Esophagus muscularis mucosa (tissue), 4 donors: ENCODE data around the gene NPHP1. TPM values are rescaled to one million over a fixed set of nuclear protein-coding genes. Genes with fewer than 3 reads are reported as not detected.

ENCODE experiments used
- DNase-seq: peaks from one replicate; pipeline ENCODE4 v3.0.0-alpha.2; 2017; ENCODE audit errors: extremely low spot score
- H3K27ac ChIP-seq, 4 donors: fragments of 200-600 bp; sonication (generic); replicated peaks in 1 of 4; 1 replicate in 3 of 4; 2 replicates in 1 of 4; pipeline ENCODE4 v1.5.1; 2016 to 2019; ENCODE audit warnings: mild to moderate bottlenecking in 1 of 4
- H3K27me3 ChIP-seq, 4 donors: fragments of 200-600 bp; sonication (generic); one replicate each; pipeline versions ENCODE4 v1.5.1 to v1.6.0; 2016 to 2019
- H3K36me3 ChIP-seq, 4 donors: fragments of 200-600 bp; sonication (generic); one replicate each; pipeline ENCODE4 v1.5.1; 2016 to 2019
- H3K4me1 ChIP-seq, 4 donors: fragments of 200-600 bp; sonication (generic); one replicate each; pipeline ENCODE4 v1.5.1; 2016 to 2019
- H3K4me3 ChIP-seq, 4 donors: fragments of 200-600 bp; sonication (generic); 1 replicate in 2 of 4; 2 replicates in 2 of 4; pipeline ENCODE4 v1.5.1; 2016 to 2019; ENCODE audit warnings: mild to moderate bottlenecking in 4 of 4, moderate library complexity in 1 of 4
- H3K9me3 ChIP-seq, 4 donors: fragments of 200-600 bp; sonication (generic); 1 replicate in 3 of 4; 2 replicates in 1 of 4; pipeline ENCODE4 v1.5.1; 2016 to 2019
- EP300 ChIP-seq: sonication (generic); formaldehyde crosslinking; IDR thresholded peaks from one replicate; pipeline ENCODE4 v1.6.1; 2017; ENCODE audit warnings: antibody characterized with exemption
- POLR2A ChIP-seq: fragments of 450-650 bp; IDR thresholded peaks from one replicate; pipeline ENCODE4 v1.6.1; 2017; ENCODE audit warnings: antibody characterized with exemption, moderate library complexity, mild to moderate bottlenecking, low read depth
- POLR2AphosphoS5 ChIP-seq, 2 donors: sonication (generic); formaldehyde crosslinking; IDR thresholded peaks; one replicate each; pipeline ENCODE4 v1.6.1; 2017; ENCODE audit warnings: antibody characterized with exemption in 2 of 2
- WGBS: methylation state at CpG from one replicate; pipeline ENCODE4 v1.1.5; 2018; 5-methylcytosine and 5-hydroxymethylcytosine counted together
- intact Hi-C: fragments of 100-400 bp; cut with DNase I; formaldehyde crosslinking; loops from one replicate; pipeline ENCODE4 v1.15.1; 2023
- total RNA-seq, 4 donors: library from RNA; depleted of rRNA; stranded (reverse); fragments of >200 nt; gene quantifications; one replicate each; pipeline versions ENCODE4 v1.1.0 to v1.2.1, GENCODE V29; 2016
- TF ChIP-seq, protein P1 (sequence below), 3 experiments: fragments of 200-600 bp in 2 of 3; fragments of 450-650 bp in 1 of 3; sonication (generic) in 2 of 3; IDR thresholded peaks; one replicate each; pipeline ENCODE4 v1.5.1; 2017 to 2019; ENCODE audit warnings: antibody characterized with exemption in 3 of 3, mild to moderate bottlenecking in 2 of 3, moderate library complexity in 1 of 3

NPHP1 gene
- total RNA-seq, 4 donors from 2014 or later = 6.3 to 9.7 (median 7.3) TPM

DNA sequence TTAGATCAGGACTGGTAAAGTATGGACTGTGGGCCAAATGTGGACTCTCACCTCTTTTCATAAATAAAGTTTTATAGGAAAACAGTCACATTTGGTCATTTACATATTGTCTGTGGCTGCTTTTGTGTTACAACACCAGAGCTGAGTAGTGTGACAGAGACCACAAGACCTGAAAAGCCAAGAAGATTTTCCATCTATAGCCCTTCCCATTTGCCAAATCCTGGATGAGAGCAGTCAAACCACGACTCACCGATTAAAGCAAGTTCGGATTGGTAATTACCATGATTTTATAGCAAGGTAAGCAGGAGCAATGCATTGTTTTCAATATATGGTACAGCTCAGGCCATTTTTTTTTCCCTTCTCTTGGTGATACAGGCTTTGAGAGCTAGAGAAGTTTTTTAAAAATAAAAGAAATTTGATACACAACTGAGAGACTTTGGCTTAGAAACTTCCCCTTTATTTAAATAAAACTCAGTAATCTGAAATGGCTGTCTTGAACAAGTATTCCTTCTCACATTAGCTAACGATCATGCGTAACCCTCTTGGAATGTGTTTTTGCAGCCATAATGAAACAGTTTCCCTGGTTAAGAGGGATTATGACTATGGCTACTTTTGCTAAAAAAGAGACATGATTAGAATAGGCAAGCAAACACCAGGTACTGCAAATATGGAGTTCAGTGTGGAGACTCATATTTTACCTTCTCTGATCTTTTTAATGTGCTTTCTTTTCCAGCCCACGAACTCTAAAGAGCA, 79.7 kb downstream of the NPHP1 start:
- H3K4me3 ChIP-seq = no peak overlapping the region
- no peak overlapping the region for H3K27ac ChIP-seq
- 89% methylated on average over 6 of the region's 6 CpGs for WGBS
- H3K27me3 ChIP-seq = peaks cover 0 to 8% (median 0%) of the 10 kb centered on the region in 4 donors
- no peak for DNase-seq
- no peaks in the 10 kb centered on the region for H3K9me3 ChIP-seq
- H3K4me1 ChIP-seq = no peaks in the 10 kb centered on the region
- intact Hi-C loops = no loop called here
- peaks cover 0 to 35% (median 7%) of the 10 kb centered on the region in 4 donors for H3K36me3 ChIP-seq
- TF ChIP-seq POLR2AphosphoS5 (IDR thresholded peaks at IDR 0.05) (no peak), POLR2A (no peak), EP300 (no peak)
- TF ChIP-seq, protein P1, sequence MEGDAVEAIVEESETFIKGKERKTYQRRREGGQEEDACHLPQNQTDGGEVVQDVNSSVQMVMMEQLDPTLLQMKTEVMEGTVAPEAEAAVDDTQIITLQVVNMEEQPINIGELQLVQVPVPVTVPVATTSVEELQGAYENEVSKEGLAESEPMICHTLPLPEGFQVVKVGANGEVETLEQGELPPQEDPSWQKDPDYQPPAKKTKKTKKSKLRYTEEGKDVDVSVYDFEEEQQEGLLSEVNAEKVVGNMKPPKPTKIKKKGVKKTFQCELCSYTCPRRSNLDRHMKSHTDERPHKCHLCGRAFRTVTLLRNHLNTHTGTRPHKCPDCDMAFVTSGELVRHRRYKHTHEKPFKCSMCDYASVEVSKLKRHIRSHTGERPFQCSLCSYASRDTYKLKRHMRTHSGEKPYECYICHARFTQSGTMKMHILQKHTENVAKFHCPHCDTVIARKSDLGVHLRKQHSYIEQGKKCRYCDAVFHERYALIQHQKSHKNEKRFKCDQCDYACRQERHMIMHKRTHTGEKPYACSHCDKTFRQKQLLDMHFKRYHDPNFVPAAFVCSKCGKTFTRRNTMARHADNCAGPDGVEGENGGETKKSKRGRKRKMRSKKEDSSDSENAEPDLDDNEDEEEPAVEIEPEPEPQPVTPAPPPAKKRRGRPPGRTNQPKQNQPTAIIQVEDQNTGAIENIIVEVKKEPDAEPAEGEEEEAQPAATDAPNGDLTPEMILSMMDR (IDR thresholded peaks at IDR 0.05) = no peak

DNA sequence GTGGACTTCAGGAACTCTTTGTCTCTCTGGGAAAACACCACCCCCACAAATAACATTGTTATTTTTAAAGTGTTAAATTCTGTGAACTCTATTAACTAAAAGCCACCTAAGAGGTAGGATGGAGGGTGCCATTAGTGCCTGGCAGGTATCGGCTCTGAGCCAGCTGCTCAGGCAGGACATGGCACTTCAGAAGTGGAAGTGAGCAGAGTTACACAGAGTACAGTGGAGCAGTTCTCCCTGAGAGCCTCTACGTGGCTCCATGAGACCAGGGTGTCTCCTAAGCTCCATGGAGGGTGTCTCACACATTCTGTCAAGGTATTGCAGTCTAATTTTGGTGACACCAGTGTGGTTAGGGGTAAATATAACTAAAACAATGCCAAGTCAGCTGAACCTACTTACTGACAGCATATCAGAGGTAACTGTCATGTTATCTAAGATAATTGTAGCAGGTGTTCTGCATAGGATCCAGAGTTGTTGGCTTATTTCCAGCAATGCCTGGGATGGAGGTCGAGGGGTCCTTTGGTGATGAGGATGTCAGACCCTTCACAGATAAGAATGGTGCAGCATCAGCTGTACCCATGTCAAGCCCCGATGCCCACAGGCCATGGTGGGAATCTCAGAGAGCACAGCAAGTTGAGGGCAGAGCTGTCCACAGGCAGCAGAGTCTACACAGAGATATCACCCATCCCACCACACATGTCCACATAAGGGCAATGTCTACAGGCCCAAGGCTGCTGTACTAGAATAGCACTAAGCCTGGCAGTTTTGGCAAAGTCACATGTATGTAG, 80.6 kb downstream of the NPHP1 start:
- H3K36me3 ChIP-seq = peaks cover 0 to 32% (median 7%) of the 10 kb centered on the region in 4 donors
- TF ChIP-seq POLR2AphosphoS5 (IDR thresholded peaks at IDR 0.05) (no peak), EP300 (no peak), POLR2A (no peak)
- TF ChIP-seq, protein P1 (IDR thresholded peaks at IDR 0.05) = no peak
- intact Hi-C loops = no loop called here
- H3K4me3 ChIP-seq = no peak overlapping the region
- H3K27me3 ChIP-seq = peaks cover 0 to 14% (median 0%) of the 10 kb centered on the region in 4 donors
- no peaks in the 10 kb centered on the region for H3K4me1 ChIP-seq
- no peak for DNase-seq
- H3K9me3 ChIP-seq = no peaks in the 10 kb centered on the region
- 87% methylated on average over 4 of the region's 4 CpGs for WGBS
- H3K27ac ChIP-seq = no peak overlapping the region

DNA sequence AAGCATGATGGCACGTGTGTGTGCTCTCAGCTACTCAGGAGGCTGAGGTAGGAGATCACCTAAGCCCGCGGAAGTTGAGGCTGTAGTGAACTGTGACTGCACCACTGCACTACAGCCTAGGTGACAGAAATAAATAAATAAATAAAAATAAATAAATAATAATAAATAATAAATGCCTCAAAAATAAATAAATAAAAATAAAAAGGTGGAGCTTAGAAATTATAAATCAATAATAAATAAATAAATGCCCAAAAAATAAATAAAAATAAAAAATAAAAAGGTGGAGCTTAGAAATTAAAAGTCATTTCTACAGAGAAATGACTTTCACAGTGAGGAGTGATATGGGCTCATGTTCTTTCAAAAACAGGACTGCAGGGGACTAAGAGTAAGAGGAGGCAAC, 83.2 kb downstream of the NPHP1 start:
- Histone ChIP-seq H3K27me3 (peaks cover 0 to 38% (median 2%) of the 10 kb centered on the region in 4 donors), H3K4me1 (peaks cover 3 to 10% (median 5%) of the 10 kb centered on the region in 4 donors), H3K36me3 (peaks cover 0 to 9% (median 4%) of the 10 kb centered on the region in 4 donors), H3K4me3 (no peak overlapping the region), H3K9me3 (no peaks in the 10 kb centered on the region), H3K27ac (no peak overlapping the region)
- TF ChIP-seq, protein P1 (IDR thresholded peaks at IDR 0.05) = no peak
- TF ChIP-seq POLR2AphosphoS5 (IDR thresholded peaks at IDR 0.05) (no peak), POLR2A (no peak), EP300 (no peak)
- no peak for DNase-seq
- WGBS = 97% methylated on average over 3 of the region's 3 CpGs
- intact Hi-C loops = no loop called here

DNA sequence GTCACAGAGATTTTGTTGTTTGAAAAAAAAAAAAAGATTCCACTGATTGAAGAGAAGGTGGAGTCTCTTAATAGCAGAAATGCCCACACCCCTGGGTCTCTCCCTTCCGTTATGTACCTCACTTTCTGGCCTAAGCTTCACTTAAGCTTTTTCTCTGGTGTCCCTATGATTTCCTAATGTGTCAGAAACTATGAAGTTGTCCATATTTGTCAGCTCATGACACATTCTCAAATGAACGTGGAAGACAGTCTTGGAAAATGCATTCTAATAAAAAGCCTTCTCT, 83.8 kb downstream of the NPHP1 start:
- TF ChIP-seq POLR2AphosphoS5 (IDR thresholded peaks at IDR 0.05) = no peak
- TF ChIP-seq, protein P1 (IDR thresholded peaks at IDR 0.05) = no peak
- TF ChIP-seq EP300 = no peak
- TF ChIP-seq POLR2A = no peak
- Histone ChIP-seq H3K9me3 (no peaks in the 10 kb centered on the region), H3K27ac (no peak overlapping the region), H3K4me3 (no peak overlapping the region), H3K27me3 (peaks cover 0 to 44% (median 8%) of the 10 kb centered on the region in 4 donors), H3K36me3 (peaks cover 0 to 9% (median 4%) of the 10 kb centered on the region in 4 donors), H3K4me1 (peaks cover 9 to 16% (median 11%) of the 10 kb centered on the region in 4 donors)
- DNase-seq = no peak
- 77% methylated on average over 2 of the region's 2 CpGs for WGBS
- intact Hi-C loops = no loop called here
